Progenitor cell of endocrine pancreas (in vitro differentiated cells): Measurements from ENCODE around the gene KLK11. TPM values are rescaled to one million over a fixed set of nuclear protein-coding genes. Genes with fewer than 3 reads are reported as not detected.
"Not testable (repeated sequence)": the region's sequence is repeated elsewhere in the genome, so short reads cannot be mapped to it uniquely, and the experiment has no call there.

Source experiments
- DNase-seq: peaks from one replicate; pipeline ENCODE4 v3.0.0; 2021; ENCODE audit warnings: low spot score; ENCODE audit not compliant: unreplicated experiment
- H3K27ac Mint-ChIP-seq: 2 replicates; pipeline ENCODE4 v1.8.0; 2021; ENCODE audit warnings: mild to moderate bottlenecking, moderate library complexity, mixed read lengths
- H3K27me3 Mint-ChIP-seq: 2 replicates; pipeline ENCODE4 v1.8.0; 2021; ENCODE audit warnings: mixed read lengths
- H3K36me3 Mint-ChIP-seq: 2 replicates; pipeline ENCODE4 v1.8.0; 2022; ENCODE audit warnings: mixed read lengths; ENCODE audit not compliant: insufficient read depth
- H3K4me1 Mint-ChIP-seq: 2 replicates; pipeline ENCODE4 v1.8.0; 2021; ENCODE audit warnings: low read depth, mixed read lengths
- H3K4me3 Mint-ChIP-seq: 2 replicates; pipeline ENCODE4 v1.8.0; 2021; ENCODE audit warnings: low read depth, mild to moderate bottlenecking, moderate library complexity, mixed read lengths
- H3K9me3 Mint-ChIP-seq: 2 replicates; pipeline ENCODE4 v1.8.0; 2021; ENCODE audit warnings: low read depth, mixed read lengths
- CTCF ChIP-seq: fragments of 200-600 bp; sonication (generic); IDR thresholded peaks from one replicate; pipeline ENCODE4 v1.5.0; 2021; ENCODE audit warnings: antibody characterized with exemption, mild to moderate bottlenecking; ENCODE audit not compliant: unreplicated experiment
- total RNA-seq: library from RNA; stranded (reverse); gene quantifications from 2 replicates; pipeline ENCODE4 v1.2.1, GENCODE V29; 2021

The KLK11 gene
- total RNA-seq, 1 donor from 2014 or later: not detected

DNA sequence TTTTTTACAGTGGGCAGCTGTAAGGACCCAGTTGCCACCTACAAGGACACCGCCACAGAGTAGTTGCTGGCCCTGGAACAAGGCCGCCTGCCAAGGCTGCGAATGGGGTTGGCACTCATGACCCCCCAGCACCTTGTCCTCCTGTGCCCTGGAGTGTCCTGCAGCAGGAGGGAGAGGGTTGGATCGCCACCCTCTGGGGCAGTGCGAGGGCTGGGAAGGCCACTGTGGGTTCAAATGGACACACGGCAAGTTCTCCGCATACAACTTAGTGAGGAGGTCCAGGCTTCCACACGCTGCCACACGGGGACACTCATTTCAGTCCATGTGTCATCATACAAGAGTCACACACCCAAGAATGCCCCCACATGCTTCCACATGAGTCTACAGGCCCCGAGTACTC is 26.0 kb downstream of the KLK11 start:
- peaks cover 54% of the 10 kb centered on the region for H3K27me3 Mint-ChIP-seq
- no peak overlapping the region for H3K4me3 Mint-ChIP-seq
- no peak for TF ChIP-seq CTCF
- H3K36me3 Mint-ChIP-seq: no peaks in the 10 kb centered on the region
- no peak overlapping the region for H3K27ac Mint-ChIP-seq
- peaks cover 11% of the 10 kb centered on the region for H3K4me1 Mint-ChIP-seq
- no peaks in the 10 kb centered on the region for H3K9me3 Mint-ChIP-seq
- no peak for DNase-seq

- peak overlapping the region; percentile 10 for H3K27ac Mint-ChIP-seq
- TF ChIP-seq CTCF: no peak
- no peak overlapping the region for H3K4me3 Mint-ChIP-seq
- H3K27me3 Mint-ChIP-seq: peaks cover 40% of the 10 kb centered on the region
- no peaks in the 10 kb centered on the region for H3K9me3 Mint-ChIP-seq
- DNase-seq: no peak
- peaks cover 11% of the 10 kb centered on the region for H3K4me1 Mint-ChIP-seq
- no peaks in the 10 kb centered on the region for H3K36me3 Mint-ChIP-seq
These were observed 27.7 kb downstream of the KLK11 start for GRCh38 chr19:50998686-50999085.

GRCh38 chr19:50998061-50998460 is 28.4 kb downstream of the KLK11 start:
- no peak overlapping the region for H3K4me3 Mint-ChIP-seq
- TF ChIP-seq CTCF: no peak
- H3K36me3 Mint-ChIP-seq: no peaks in the 10 kb centered on the region
- peaks cover 11% of the 10 kb centered on the region for H3K4me1 Mint-ChIP-seq
- DNase-seq: no peak
- peaks cover 36% of the 10 kb centered on the region for H3K27me3 Mint-ChIP-seq
- H3K9me3 Mint-ChIP-seq: no peaks in the 10 kb centered on the region
- H3K27ac Mint-ChIP-seq: peak overlapping the region; percentile 2

DNA sequence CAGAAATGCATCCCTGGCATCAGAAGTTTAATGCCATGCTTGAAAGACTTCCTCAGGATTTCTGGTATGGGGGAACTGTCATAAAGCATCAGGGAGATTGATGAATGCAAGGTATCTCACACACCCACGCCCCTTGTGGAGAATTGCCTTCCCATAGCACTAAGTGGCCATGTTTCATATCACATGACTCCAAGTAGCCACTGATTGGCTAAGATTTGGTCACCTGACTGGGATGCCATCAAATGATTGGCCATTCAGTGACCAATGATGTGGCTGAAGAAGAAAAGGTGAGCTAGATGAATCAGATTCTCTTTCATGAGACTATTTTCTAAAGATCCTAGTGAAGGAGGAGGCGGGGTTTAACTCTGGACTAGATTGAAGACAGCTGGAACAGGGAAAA is 32.3 kb downstream of the KLK11 start:
- no peak for TF ChIP-seq CTCF
- Mint-ChIP-seq H3K4me1 (peaks cover 8% of the 10 kb centered on the region), H3K9me3 (no peaks in the 10 kb centered on the region), H3K4me3 (no peak overlapping the region), H3K27ac (no peak overlapping the region), H3K36me3 (no peaks in the 10 kb centered on the region), H3K27me3 (peaks cover 27% of the 10 kb centered on the region)
- no peak for DNase-seq

- Mint-ChIP-seq H3K27me3 (peaks cover 34% of the 10 kb centered on the region), H3K36me3 (no peaks in the 10 kb centered on the region), H3K27ac (no peak overlapping the region), H3K4me3 (no peak overlapping the region), H3K4me1 (no peaks in the 10 kb centered on the region), H3K9me3 (no peaks in the 10 kb centered on the region)
- TF ChIP-seq CTCF: no peak
- DNase-seq: no peak
These were observed 33.8 kb downstream of the KLK11 start for GRCh38 chr19:50992666-50993035.

DNA sequence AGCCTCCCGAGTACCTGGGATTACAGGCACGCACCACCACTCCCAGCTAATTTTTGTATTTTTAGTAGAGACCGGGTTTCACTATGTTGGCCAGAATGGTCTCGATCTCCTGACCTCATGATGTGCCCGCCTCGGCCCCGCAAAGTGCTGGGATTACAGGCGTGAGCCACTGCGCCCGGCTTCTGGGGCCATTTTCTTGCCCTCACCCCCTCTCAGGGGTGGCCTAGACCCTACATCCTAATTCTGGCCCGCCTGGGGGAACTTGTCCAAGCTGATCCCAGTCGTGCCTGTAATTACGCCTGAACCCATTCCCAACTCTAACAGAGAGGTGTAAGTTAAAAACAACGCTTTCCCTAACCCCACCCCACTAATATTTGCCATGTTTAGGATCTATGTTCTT is 42.0 kb downstream of the KLK11 start:
- H3K9me3 Mint-ChIP-seq, H3K36me3 Mint-ChIP-seq, H3K4me3 Mint-ChIP-seq, DNase-seq, H3K27ac Mint-ChIP-seq, H3K4me1 Mint-ChIP-seq: not testable (repeated sequence)
- H3K27me3 Mint-ChIP-seq: peaks cover 57% of the 10 kb centered on the region
